Liver (tissue), 9 donors: Measurements from ENCODE around the gene SEMA4G. TPM values are rescaled to one million over a fixed set of nuclear protein-coding genes. Genes with fewer than 3 reads are reported as not detected.

Source experiments
- DNase-seq: peaks from one replicate; pipeline ENCODE4 v3.0.0-alpha.2; 2017; ENCODE audit warnings: low spot score
- H3K27ac ChIP-seq, 2 donors: one replicate each; pipeline ENCODE4 v1.7.0; 2013; ENCODE audit warnings: inconsistent platforms in 2 of 2, low read length in 2 of 2, control low read depth in 1 of 2, low read depth in 1 of 2, mild to moderate bottlenecking in 1 of 2
- H3K27me3 ChIP-seq, 4 donors: one replicate each; pipeline versions ENCODE4 v1.6.1 to v1.7.0; 2013; ENCODE audit warnings: low read length in 3 of 4, inconsistent platforms in 1 of 4, mild to moderate bottlenecking in 1 of 4, moderate library complexity in 1 of 4; ENCODE audit not compliant: control insufficient read depth in 4 of 4, insufficient read depth in 4 of 4
- H3K36me3 ChIP-seq, 4 donors: one replicate each; pipeline versions ENCODE4 v1.6.1 to v1.7.0; 2013; ENCODE audit warnings: low read length in 3 of 4, mild to moderate bottlenecking in 3 of 4, low read depth in 1 of 4, moderate library complexity in 1 of 4; ENCODE audit not compliant: control insufficient read depth in 4 of 4, insufficient read depth in 3 of 4
- H3K4me1 ChIP-seq, 4 donors: one replicate each; pipeline versions ENCODE4 v1.6.1 to v1.7.0; 2013; ENCODE audit warnings: low read length in 3 of 4, mild to moderate bottlenecking in 3 of 4, moderate library complexity in 1 of 4; ENCODE audit not compliant: control insufficient read depth in 4 of 4, insufficient read depth in 4 of 4
- H3K4me3 ChIP-seq, 3 donors: one replicate each; pipeline versions ENCODE4 v1.6.1 to v1.7.0; 2013; ENCODE audit warnings: low read length in 3 of 3, control low read depth in 1 of 3, low read depth in 1 of 3, mild to moderate bottlenecking in 1 of 3
- H3K9ac ChIP-seq, 2 donors: one replicate each; pipeline ENCODE4 v1.7.0; 2013; ENCODE audit warnings: low read length in 2 of 2, mild to moderate bottlenecking in 2 of 2, moderate library complexity in 2 of 2, control low read depth in 1 of 2, low read depth in 1 of 2
- H3K9me3 ChIP-seq, 4 donors: one replicate each; pipeline versions ENCODE4 v1.6.1 to v1.7.0; 2013; ENCODE audit warnings: low read length in 3 of 4; ENCODE audit not compliant: control insufficient read depth in 4 of 4
- EGR1 ChIP-seq, 2 donors: IDR thresholded peaks; 2 replicates each; pipeline ENCODE4 v1.6.1; 2016 to 2018; ENCODE audit warnings: antibody characterized with exemption in 2 of 2, low read depth in 2 of 2
- FOXA1 ChIP-seq: IDR thresholded peaks from 2 replicates; pipeline ENCODE4 v1.6.1; 2016; ENCODE audit warnings: antibody characterized with exemption
- FOXA2 ChIP-seq: IDR thresholded peaks from 2 replicates; pipeline ENCODE4 v1.6.1; 2016; ENCODE audit warnings: antibody characterized with exemption
- GABPA ChIP-seq, 2 donors: IDR thresholded peaks in 1 of 2; conservative IDR thresholded peaks in 1 of 2; 2 replicates each; pipeline ENCODE4 v1.6.1; 2016; ENCODE audit warnings: antibody characterized with exemption in 2 of 2, mild to moderate bottlenecking in 1 of 2, moderate library complexity in 1 of 2
- HNF4A ChIP-seq, 2 donors: conservative IDR thresholded peaks; 2 replicates each; pipeline ENCODE4 v1.6.1; 2016; ENCODE audit warnings: antibody characterized with exemption in 2 of 2, mild to moderate bottlenecking in 2 of 2
- HNF4G ChIP-seq: IDR thresholded peaks from 2 replicates; pipeline ENCODE4 v1.6.1; 2016; ENCODE audit warnings: antibody characterized with exemption
- JUND ChIP-seq, 2 donors: IDR thresholded peaks; 2 replicates each; pipeline ENCODE4 v1.6.1; 2016; ENCODE audit warnings: antibody characterized with exemption in 2 of 2
- MAX ChIP-seq: IDR thresholded peaks from 2 replicates; pipeline ENCODE4 v1.6.1; 2016; ENCODE audit warnings: antibody characterized with exemption
- NR2F2 ChIP-seq: IDR thresholded peaks from 2 replicates; pipeline ENCODE4 v1.6.1; 2016; ENCODE audit warnings: antibody characterized with exemption
- RAD21 ChIP-seq, 2 donors: IDR thresholded peaks; 2 replicates each; pipeline ENCODE4 v1.6.1; 2016; ENCODE audit warnings: antibody characterized with exemption in 2 of 2, mild to moderate bottlenecking in 2 of 2
- REST ChIP-seq: IDR thresholded peaks from 2 replicates; pipeline ENCODE4 v1.6.1; 2016; ENCODE audit warnings: antibody characterized with exemption, mild to moderate bottlenecking
- RXRA ChIP-seq, 2 donors: IDR thresholded peaks; 2 replicates each; pipeline ENCODE4 v1.6.1; 2017 to 2018; ENCODE audit warnings: antibody characterized with exemption in 2 of 2, mild to moderate bottlenecking in 1 of 2
- SP1 ChIP-seq: IDR thresholded peaks from 2 replicates; pipeline ENCODE4 v1.6.1; 2018; ENCODE audit warnings: antibody characterized with exemption, mild to moderate bottlenecking
- TAF1 ChIP-seq: conservative IDR thresholded peaks from 2 replicates; pipeline ENCODE4 v1.6.1; 2016; ENCODE audit warnings: antibody characterized with exemption, mild to moderate bottlenecking
- YY1 ChIP-seq: IDR thresholded peaks from 2 replicates; pipeline ENCODE4 v1.6.1; 2016; ENCODE audit warnings: antibody characterized with exemption, mild to moderate bottlenecking
- ZBTB33 ChIP-seq: IDR thresholded peaks from 2 replicates; pipeline ENCODE4 v1.6.1; 2016; ENCODE audit warnings: antibody characterized with exemption
- WGBS: extraction: QIAGEN DNeasy Blood & Tissue Kit; methylation state at CpG from one replicate; pipeline ENCODE4 v1.1.7; 2013; 5-methylcytosine and 5-hydroxymethylcytosine counted together
- polyA plus RNA-seq, 2 donors: library from polyadenylated mRNA; stranded (reverse) in 1 of 2; unstranded in 1 of 2; fragments of 200-250 nt in 1 of 2; fragments of >200 nt in 1 of 2; fragmentation: Nextera tagmentation in 1 of 2; extraction: Ambion mirVana in 1 of 2; gene quantifications; one replicate each; pipeline versions ENCODE4 v1.2.1 to v1.2.3, GENCODE V29; 2013 to 2015
- total RNA-seq, 2 donors: library from RNA; depleted of rRNA; stranded (reverse); fragments of >200 nt; gene quantifications; one replicate each; pipeline ENCODE4 v1.2.3, GENCODE V29; 2014
- TF ChIP-seq, protein P1 (sequence below): IDR thresholded peaks from 2 replicates; pipeline ENCODE4 v1.6.1; 2016; ENCODE audit warnings: antibody characterized with exemption
- TF ChIP-seq, protein P2 (sequence below): fragments of 150-350 bp; IDR thresholded peaks from 2 replicates; pipeline ENCODE4 v1.5.1; 2017; ENCODE audit warnings: improper control_type of control experiment, low read depth, low read length; ENCODE audit not compliant: missing input control
- donor health status: healthy.
- donor health status: healthy.
- donor health status: healthy.
- donor health status: healthy.
- donor health status: healthy.

Gene SEMA4G
- total and polyA plus RNA-seq, 4 donors: 13.9 to 56.0 (median 30.2) TPM

DNA sequence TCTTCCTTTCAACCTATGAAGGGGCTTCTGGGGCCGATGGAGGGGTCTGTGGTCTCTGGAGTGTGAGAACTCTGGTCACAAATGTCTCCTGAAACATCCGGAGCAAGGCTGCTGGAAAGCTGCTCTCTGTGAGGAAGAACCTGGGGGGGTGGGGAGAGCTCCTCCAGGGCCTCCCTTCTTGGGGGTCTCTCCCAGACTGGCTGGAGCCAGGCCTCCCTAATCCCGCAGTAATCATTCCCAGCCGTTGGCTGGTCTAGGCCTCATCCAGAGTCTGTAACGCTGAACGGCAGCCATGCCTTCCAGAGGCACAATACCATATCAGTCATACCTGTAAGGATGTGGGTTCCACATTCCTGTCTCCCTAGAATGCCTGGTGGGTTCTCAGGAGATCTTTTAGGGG, 25.9 kb downstream of the SEMA4G start:
- TF ChIP-seq TAF1: no peak
- TF ChIP-seq FOXA1: no peak
- TF ChIP-seq, protein P1, sequence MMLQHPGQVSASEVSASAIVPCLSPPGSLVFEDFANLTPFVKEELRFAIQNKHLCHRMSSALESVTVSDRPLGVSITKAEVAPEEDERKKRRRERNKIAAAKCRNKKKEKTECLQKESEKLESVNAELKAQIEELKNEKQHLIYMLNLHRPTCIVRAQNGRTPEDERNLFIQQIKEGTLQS: no peak
- TF ChIP-seq MAX: no peak
- TF ChIP-seq YY1: no peak
- no peak for TF ChIP-seq RAD21 (IDR thresholded peaks at IDR 0.05)
- no peak for TF ChIP-seq ZBTB33
- TF ChIP-seq JUND (IDR thresholded peaks at IDR 0.05): no peak
- TF ChIP-seq EGR1 (IDR thresholded peaks at IDR 0.05; ENCODE audit: low read depth in 2 of 2): no peak
- TF ChIP-seq NR2F2: no peak
- no peak for TF ChIP-seq GABPA (IDR thresholded peaks at IDR 0.05 in 1 of 2, conservative IDR thresholded peaks at IDR 0.05 in 1 of 2)
- TF ChIP-seq, protein P2, sequence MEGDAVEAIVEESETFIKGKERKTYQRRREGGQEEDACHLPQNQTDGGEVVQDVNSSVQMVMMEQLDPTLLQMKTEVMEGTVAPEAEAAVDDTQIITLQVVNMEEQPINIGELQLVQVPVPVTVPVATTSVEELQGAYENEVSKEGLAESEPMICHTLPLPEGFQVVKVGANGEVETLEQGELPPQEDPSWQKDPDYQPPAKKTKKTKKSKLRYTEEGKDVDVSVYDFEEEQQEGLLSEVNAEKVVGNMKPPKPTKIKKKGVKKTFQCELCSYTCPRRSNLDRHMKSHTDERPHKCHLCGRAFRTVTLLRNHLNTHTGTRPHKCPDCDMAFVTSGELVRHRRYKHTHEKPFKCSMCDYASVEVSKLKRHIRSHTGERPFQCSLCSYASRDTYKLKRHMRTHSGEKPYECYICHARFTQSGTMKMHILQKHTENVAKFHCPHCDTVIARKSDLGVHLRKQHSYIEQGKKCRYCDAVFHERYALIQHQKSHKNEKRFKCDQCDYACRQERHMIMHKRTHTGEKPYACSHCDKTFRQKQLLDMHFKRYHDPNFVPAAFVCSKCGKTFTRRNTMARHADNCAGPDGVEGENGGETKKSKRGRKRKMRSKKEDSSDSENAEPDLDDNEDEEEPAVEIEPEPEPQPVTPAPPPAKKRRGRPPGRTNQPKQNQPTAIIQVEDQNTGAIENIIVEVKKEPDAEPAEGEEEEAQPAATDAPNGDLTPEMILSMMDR: no peak
- no peak for TF ChIP-seq REST
- no peak for TF ChIP-seq SP1
- no peak for TF ChIP-seq HNF4A (conservative IDR thresholded peaks at IDR 0.05)
- TF ChIP-seq RXRA (IDR thresholded peaks at IDR 0.05): no peak
- TF ChIP-seq FOXA2: no peak
- no peak for TF ChIP-seq HNF4G

More for the DNA sequence above, 25.9 kb downstream of the SEMA4G start:
- Histone ChIP-seq H3K36me3 (peaks cover 6 to 20% (median 9%) of the 10 kb centered on the region in 4 donors), H3K27me3 (no peaks in the 10 kb centered on the region), H3K9ac (no peak overlapping the region), H3K9me3 (no peaks in the 10 kb centered on the region), H3K4me3 (no peak overlapping the region), H3K27ac (no peak overlapping the region), H3K4me1 (peaks cover 0 to 29% (median 17%) of the 10 kb centered on the region in 4 donors)
- WGBS: 83% methylated on average over 6 of the region's 6 CpGs
- no peak for DNase-seq
